Stimulated activated CD8-positive, alpha-beta memory T cell treated with anti-CD3 and anti-CD28 coated beads, Interleukin-2, amount 100 ng/mL, for 1 hour (primary cell): ENCODE results near the gene PRXL2B.
A peak's percentile ranks its signal among the peaks of the same experiment; 100 is the strongest.
"Not testable (repeated sequence)": the region's sequence is repeated elsewhere in the genome, so short reads cannot be mapped to it uniquely, and the experiment has no call there.

ENCODE experiments used
- DNase-seq, 2 donors: peaks; one replicate each; pipeline ENCODE4 v3.0.0-alpha.2; 2020; ENCODE audit warnings: low read depth in 2 of 2

PRXL2B gene

GRCh38 chr1:2550309-2550861 lies 36.2 kb upstream of the PRXL2B start:
- DNase-seq, result not testable (repeated sequence)

GRCh38 chr1:2551544-2551943 lies 35.0 kb upstream of the PRXL2B start:
- DNase-seq, result not testable (repeated sequence)

GRCh38 chr1:2552189-2552588 lies 34.4 kb upstream of the PRXL2B start:
- no peak for DNase-seq

DNA sequence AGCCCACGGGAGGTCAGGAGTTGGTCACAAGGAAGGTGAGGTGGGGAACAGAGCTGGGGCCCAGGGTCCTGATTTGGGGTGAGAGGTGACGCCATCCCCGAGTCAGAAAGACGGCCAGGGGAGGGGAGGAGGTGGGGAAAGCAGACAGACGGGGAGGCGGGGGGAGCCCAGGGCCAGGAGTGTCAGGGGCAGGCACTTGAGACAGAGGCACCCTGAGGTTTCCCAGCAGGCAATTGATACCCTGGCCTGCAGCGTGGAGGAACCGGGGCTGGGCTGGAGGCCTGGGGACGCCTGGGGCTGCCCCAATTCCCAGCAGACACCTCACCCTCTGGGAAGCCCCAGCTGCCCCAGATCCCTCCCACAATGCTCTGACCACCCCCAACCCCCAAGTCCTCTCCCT lies 33.5 kb upstream of the PRXL2B start:
- not testable (repeated sequence) for DNase-seq

DNA sequence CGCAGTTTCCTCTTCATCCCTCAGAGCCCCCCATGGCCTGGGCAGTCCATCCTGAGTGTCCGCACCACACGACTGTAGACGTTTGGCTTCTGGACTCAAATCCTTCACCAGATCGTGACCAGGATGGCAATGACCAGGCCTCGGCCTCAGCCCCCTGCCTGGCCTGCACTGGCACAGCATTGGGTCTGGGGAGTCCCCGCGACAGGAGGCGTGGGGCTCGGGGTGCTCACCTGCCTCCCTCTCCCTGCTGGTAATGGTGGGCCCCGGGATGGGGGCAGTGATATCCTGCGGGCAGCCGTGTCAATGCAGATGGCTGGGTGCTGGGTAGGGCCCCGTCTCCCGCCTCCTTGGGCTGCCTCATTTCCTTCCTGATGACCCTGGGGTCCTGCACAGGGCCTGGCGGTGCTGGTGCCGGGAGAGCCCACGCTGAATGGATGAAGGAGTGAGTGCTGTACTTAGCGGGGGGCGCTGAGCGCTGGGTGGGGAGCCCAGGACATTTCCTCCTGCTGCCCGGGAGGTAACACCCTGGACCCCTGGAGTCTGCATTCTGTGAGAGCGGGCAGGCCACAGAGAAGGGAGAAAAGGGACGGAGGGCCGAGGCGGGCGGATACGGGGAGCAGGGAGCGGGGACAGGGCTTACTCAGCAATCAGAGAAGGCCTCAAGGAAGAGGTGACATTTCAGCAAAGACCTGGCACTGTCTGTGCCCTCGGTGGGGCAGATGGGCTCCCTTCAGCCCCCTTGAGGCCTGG lies 32.5 kb upstream of the PRXL2B start:
- no peak for DNase-seq

GRCh38 chr1:2554621-2555387 lies 31.8 kb upstream of the PRXL2B start:
- DNase-seq, result peak in 1 of 2 donors; percentile 22

GRCh38 chr1:2555634-2556276 lies 30.8 kb upstream of the PRXL2B start:
- DNase-seq, result peak; percentile 34 to 42

- DNase-seq, result peak; percentile 42 to 46
Observed at GRCh38 chr1:2556277-2556677, 30.3 kb upstream of the PRXL2B start, which contains the start of gene TNFRSF14. Gene TNFRSF14 (plus strand): TSS chr1:2556371. CDS start chr1:2556665, 294 bp downstream.

DNA sequence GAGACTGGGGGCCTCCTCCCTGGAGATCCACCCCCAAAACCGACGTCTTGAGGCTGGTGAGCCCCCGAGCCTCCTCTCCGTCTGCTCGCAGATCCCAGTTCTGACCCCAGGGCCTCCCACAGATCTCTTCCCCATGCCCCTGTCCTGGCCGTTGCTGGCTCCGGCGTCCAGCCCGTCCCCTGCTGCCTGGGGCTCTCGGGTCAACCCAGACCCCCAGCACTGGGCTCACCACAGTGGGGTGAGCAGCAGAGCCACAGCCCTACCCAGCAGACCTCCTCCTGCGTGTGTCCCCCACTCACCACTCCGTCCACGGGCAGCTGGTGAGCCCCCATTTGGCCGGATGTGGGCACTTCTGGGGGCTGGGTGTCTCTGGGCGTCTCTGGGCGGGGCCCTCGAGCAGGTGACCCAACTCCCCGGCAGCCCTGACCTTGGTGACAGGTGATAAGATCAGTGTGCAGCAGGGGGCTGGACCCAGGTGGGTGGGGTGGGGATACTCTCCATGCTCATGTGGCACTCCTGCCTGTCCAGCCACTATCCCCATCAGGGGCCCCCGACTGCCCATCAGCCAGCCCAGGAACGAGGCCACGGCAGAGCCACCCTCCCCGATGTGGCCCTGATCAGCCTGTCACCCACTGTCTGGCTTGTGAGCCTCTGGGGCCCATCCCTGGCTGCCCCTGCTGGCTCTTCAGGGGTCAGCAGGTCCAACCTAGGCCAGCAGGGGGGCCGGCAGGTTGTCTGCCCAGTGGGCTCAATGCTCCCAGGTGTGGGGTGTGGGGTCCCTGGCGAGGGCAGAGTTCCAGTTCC lies 29.7 kb upstream of the PRXL2B start:
- DNase-seq, result peak in 1 of 2 donors; percentile 9

DNA sequence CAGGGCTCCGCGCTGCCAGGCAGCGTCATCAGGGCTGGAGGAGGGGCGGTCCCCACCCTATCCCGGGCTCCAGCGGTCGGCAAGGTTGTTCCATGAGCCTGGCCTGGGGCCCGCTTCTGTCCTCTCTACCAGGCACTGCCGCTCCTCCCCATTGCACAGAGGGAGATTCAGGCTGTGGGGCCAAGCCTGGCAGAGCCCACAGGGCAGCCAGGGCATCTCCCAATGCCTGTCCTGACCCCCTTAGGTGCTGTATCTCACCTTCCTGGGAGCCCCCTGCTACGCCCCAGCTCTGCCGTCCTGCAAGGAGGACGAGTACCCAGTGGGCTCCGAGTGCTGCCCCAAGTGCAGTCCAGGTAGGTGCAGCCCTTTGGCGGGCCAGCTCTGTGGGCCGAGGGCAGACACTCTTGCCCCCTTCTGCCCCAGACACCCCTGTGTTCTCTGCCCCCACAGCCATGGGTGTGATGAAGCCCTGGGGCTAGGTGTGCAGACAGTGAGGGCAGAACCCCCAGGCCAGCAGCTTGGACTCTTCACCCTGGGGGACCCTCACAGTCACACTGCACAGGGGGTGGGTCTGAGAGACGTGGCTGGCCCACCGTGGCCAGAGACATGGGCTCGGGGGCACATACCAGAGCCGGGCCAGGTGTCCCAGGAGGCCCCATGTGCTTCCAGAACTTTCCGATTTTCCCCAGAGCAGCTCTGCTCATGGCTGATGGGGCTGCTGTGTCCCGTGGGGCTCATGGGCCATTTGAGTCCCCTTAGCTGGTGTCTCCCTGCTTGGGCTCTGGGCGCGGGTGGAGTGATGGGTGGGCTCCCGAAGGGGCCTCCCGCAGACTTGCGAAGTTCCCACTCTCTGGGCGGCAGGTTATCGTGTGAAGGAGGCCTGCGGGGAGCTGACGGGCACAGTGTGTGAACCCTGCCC lies 28.8 kb upstream of the PRXL2B start:
- no peak for DNase-seq

DNA sequence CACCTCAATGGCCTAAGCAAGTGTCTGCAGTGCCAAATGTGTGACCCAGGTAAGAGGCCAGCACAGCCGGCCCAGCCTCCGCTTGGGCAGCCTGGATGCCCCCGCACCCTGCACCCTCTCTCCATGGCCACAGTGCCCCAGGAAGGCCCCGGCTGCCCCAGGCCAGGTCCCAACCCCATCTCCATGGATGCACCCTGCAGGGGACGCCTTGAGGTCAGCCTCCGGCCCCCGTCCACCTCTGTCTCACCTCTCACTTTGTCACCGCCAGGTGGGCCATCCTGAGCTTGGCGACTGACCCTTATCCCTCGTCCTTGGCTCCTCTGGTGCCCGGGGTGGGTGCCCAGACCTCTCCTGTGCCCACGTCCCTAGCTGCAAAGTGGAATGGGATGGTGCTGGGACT lies 28.2 kb upstream of the PRXL2B start:
- no peak for DNase-seq

- no peak for DNase-seq
Observed at GRCh38 chr1:2558861-2559260, 27.7 kb upstream of the PRXL2B start.

- DNase-seq, result no peak
Observed at GRCh38 chr1:2559509-2560298, 26.9 kb upstream of the PRXL2B start.

DNA sequence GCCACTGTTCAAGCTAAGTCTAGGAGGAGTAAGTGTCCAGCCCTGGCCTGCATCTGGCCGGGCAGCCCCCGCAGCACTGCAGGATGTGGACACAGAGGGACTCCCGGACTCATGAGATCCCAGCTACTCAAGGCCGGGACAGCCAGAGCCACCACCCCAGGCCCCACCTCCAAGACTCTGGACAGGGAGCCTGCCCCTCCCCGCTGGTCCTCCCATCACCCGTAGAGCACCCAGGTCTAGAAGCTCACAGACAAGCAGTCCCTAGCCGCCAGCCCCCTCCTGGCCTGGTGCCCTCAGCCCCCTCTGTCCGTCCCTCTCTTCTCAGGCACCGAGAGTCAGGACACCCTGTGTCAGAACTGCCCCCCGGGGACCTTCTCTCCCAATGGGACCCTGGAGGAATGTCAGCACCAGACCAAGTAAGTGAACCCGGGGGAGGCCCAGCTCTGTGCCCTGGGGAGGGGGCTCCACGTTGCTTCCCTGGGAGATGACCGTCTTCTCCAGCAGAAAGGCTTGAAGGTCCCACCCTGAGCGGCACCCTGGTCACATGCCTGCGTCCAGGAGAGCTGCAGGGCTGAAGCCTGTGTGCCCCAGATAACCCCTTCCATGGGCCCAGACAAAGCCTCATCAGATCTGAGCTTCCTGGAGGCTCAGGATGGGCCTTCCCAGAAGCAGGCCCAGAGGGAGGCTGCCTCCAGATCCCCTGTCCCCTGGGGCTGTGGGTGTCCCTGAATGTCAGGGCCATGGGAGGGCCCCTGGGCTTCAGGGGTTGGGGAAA lies 26.1 kb upstream of the PRXL2B start:
- no peak for DNase-seq

DNA sequence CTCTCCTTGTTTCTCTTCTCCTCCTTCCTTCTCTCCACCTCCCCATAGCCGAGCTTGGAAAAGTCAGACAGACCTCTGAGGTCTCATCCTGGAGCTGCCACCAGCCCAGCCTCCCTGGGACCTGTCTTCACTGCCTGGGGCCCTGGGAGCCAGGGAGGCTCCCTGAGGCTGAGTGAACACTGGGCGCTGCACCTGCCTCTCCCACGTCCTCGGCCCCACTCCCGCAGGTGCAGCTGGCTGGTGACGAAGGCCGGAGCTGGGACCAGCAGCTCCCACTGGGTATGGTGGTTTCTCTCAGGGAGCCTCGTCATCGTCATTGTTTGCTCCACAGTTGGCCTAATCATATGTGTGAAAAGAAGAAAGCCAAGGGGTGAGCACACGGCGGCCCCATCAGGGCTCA lies 25.1 kb upstream of the PRXL2B start:
- no peak for DNase-seq

DNA sequence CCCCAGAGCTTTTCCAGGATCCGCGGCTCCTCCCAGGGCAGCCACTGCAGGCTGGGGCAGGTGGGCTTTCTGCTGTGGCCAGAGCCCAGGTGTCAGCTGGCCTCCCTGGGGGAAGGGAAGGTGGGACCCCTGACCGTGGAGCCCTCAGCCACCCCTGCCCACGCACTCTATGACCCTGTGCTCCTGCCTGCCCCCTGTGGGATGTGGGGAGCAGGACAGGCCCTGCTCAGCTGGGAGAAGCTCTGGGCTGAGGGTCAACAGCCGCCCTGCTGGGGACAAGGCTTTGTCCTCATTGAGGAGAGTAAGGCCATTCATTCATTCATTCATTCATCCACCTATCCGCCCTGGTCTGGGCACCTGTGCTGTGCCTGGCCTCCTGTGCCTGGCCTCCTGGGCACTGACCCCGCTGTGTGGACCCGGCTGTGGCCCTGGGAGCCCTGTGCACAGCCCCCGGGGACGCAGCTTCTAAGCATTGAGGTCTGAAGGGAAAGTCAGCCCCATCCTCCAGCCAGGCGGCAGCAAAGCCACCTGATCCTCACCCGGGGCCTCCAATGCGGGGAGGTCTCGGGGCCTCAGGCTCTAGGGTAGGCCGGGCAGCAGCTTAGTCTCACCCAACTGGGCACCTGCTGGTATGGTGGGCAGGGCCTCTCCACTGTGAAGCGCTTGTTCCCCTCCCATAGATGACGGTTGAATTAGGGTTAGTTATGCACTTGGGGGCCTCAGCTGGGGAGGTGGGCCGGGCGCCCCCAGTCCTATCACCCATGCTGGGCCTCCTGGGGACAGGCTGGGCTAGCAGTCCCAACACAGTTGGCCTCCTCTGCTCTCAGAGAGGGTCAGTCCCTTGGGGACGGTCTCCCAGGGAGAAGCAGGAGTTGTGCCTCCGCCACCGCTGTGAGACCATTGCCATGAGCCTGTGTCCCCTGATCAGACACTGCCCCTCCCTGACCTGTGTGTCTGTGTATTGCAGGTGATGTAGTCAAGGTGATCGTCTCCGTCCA lies 24.4 kb upstream of the PRXL2B start:
- DNase-seq, result no peak

- DNase-seq, result no peak
Observed at GRCh38 chr1:2563205-2563604, 23.4 kb upstream of the PRXL2B start.
